Epithelial cell of prostate (primary cell): ENCODE data around the gene ATE1.
"Not testable (repeated sequence)": the region's sequence is repeated elsewhere in the genome, so short reads cannot be mapped to it uniquely, and the experiment has no call there.

Experiments
- DNase-seq: peaks from one replicate; pipeline ENCODE4 v3.0.0-alpha.2; 2011; ENCODE audit warnings: low read depth, low spot score
- H3K27ac ChIP-seq: fragments of 450-650 bp; 2 replicates; pipeline ENCODE4 v1.5.1; 2017; ENCODE audit warnings: mild to moderate bottlenecking

The ATE1 gene

GRCh38 chr10:121930268-121931085 lies 2.6 kb upstream of the ATE1 start:
- H3K27ac ChIP-seq, result peak overlapping the region; percentile 96
- not testable (repeated sequence) for DNase-seq

GRCh38 chr10:121929585-121930267 lies 1.9 kb upstream of the ATE1 start:
- H3K27ac ChIP-seq, result peak overlapping the region; percentile 96
- not testable (repeated sequence) for DNase-seq

GRCh38 chr10:121928528-121928884 lies 675 bp upstream of the ATE1 start:
- DNase-seq, result no peak
- H3K27ac ChIP-seq, result peak overlapping the region; percentile 96

GRCh38 chr10:121927318-121927840 lies 452 bp downstream of the ATE1 start:
- DNase-seq, result peak; percentile 20
- peak overlapping the region; percentile 96 for H3K27ac ChIP-seq

GRCh38 chr10:121926671-121927317 lies 1.0 kb downstream of the ATE1 start:
- no peak for DNase-seq
- H3K27ac ChIP-seq, result peak overlapping the region; percentile 96

GRCh38 chr10:121926157-121926556 lies 1.7 kb downstream of the ATE1 start:
- peak overlapping the region; percentile 96 for H3K27ac ChIP-seq
- no peak for DNase-seq

- no peak for DNase-seq
- no peak overlapping the region for H3K27ac ChIP-seq
Observed at GRCh38 chr10:121921238-121921931, 6.4 kb downstream of the ATE1 start.

GRCh38 chr10:121919666-121920065 lies 8.2 kb downstream of the ATE1 start:
- H3K27ac ChIP-seq, result no peak overlapping the region
- DNase-seq, result no peak

- H3K27ac ChIP-seq, DNase-seq: not testable (repeated sequence)
Observed at GRCh38 chr10:121918800-121919199, 9.0 kb downstream of the ATE1 start.

- DNase-seq, result no peak
- H3K27ac ChIP-seq, result no peak overlapping the region
Observed at GRCh38 chr10:121914661-121915060, 13.2 kb downstream of the ATE1 start.

- H3K27ac ChIP-seq, result no peak overlapping the region
- no peak for DNase-seq
Observed at GRCh38 chr10:121911421-121911697, 16.5 kb downstream of the ATE1 start.

- no peak overlapping the region for H3K27ac ChIP-seq
- DNase-seq, result no peak
Observed at GRCh38 chr10:121910673-121911420, 17.0 kb downstream of the ATE1 start.

- no peak for DNase-seq
Observed at GRCh38 chr10:121904888-121905287, 22.9 kb downstream of the ATE1 start.

GRCh38 chr10:121900443-121901174 lies 27.2 kb downstream of the ATE1 start:
- DNase-seq, result no peak
- no peak overlapping the region for H3K27ac ChIP-seq

More at GRCh38 chr10:121904888-121905287, 22.9 kb downstream of the ATE1 start:
- no peak overlapping the region for H3K27ac ChIP-seq

GRCh38 chr10:121899727-121900126 lies 28.1 kb downstream of the ATE1 start:
- no peak for DNase-seq
- H3K27ac ChIP-seq, result no peak overlapping the region

GRCh38 chr10:121891103-121891502 lies 36.7 kb downstream of the ATE1 start:
- no peak overlapping the region for H3K27ac ChIP-seq
- DNase-seq, result no peak

- no peak for DNase-seq
- H3K27ac ChIP-seq, result no peak overlapping the region
Observed at GRCh38 chr10:121889212-121889611, 38.6 kb downstream of the ATE1 start.

- no peak overlapping the region for H3K27ac ChIP-seq
- peak; percentile 6 for DNase-seq
Observed at GRCh38 chr10:121886997-121887622, 40.7 kb downstream of the ATE1 start.

GRCh38 chr10:121886181-121886580 lies 41.6 kb downstream of the ATE1 start:
- no peak for DNase-seq
- H3K27ac ChIP-seq, result no peak overlapping the region
